ENCODE results near the gene AKR1A1. TPM values are rescaled to one million over a fixed set of nuclear protein-coding genes. Genes with fewer than 3 reads are reported as not detected.
"Not testable (repeated sequence)": the region's sequence is repeated elsewhere in the genome, so short reads cannot be mapped to it uniquely, and the experiment has no call there.

AKR1A1 gene
- total RNA-seq, 1 experiment from 2014 or later: 111 TPM

GRCh38 chr1:45589861-45590260 lies 39.2 kb downstream of the AKR1A1 start:
- no peak overlapping the region for H3K27ac Mint-ChIP-seq (ENCODE audit: unreplicated experiment)
- no peaks in the 10 kb centered on the region for H3K27me3 Mint-ChIP-seq (ENCODE audit: unreplicated experiment)
- H3K9me3 Mint-ChIP-seq (ENCODE audit: low read depth, unreplicated experiment): no peaks in the 10 kb centered on the region
- intact Hi-C loops (cut with micrococcal nuclease; ENCODE audit: unreplicated experiment): no loop called here
- no peak for DNase-seq
- no peak for TF ChIP-seq CTCF (IDR thresholded peaks at IDR 0.05; ENCODE audit: unreplicated experiment)
- H3K36me3 Mint-ChIP-seq (ENCODE audit: insufficient read depth, unreplicated experiment): peaks cover 53% of the 10 kb centered on the region
- CTCF ChIA-PET: interaction anchor here (0.6 to 0.7 kb wide), 2 partner anchors 128 to 578 kb away, joined by 3 to 7 read pairs; partner anchors contain the start of gene UROD
- no TSS peak for BruUV-seq (replicated peaks)
- H3K4me3 Mint-ChIP-seq (ENCODE audit: low read depth, unreplicated experiment): peak overlapping the region; percentile 62
- H3K4me1 Mint-ChIP-seq (ENCODE audit: low read depth, unreplicated experiment): peaks cover 31% of the 10 kb centered on the region

- no TSS peak for BruUV-seq (replicated peaks)
- no peak for DNase-seq
- H3K4me1 Mint-ChIP-seq (ENCODE audit: low read depth, unreplicated experiment): peaks cover 2% of the 10 kb centered on the region
- no peak overlapping the region for H3K4me3 Mint-ChIP-seq (ENCODE audit: low read depth, unreplicated experiment)
- no peaks in the 10 kb centered on the region for H3K27me3 Mint-ChIP-seq (ENCODE audit: unreplicated experiment)
- no peaks in the 10 kb centered on the region for H3K9me3 Mint-ChIP-seq (ENCODE audit: low read depth, unreplicated experiment)
- intact Hi-C loops (cut with micrococcal nuclease; ENCODE audit: unreplicated experiment): no loop called here
- peaks cover 40% of the 10 kb centered on the region for H3K36me3 Mint-ChIP-seq (ENCODE audit: insufficient read depth, unreplicated experiment)
- TF ChIP-seq CTCF (IDR thresholded peaks at IDR 0.05; ENCODE audit: unreplicated experiment): no peak
- CTCF ChIA-PET: no interaction called here
- no peak overlapping the region for H3K27ac Mint-ChIP-seq (ENCODE audit: unreplicated experiment)
Observed at GRCh38 chr1:45594412-45594811, 43.8 kb downstream of the AKR1A1 start.

- not testable (repeated sequence) for BruUV-seq (replicated peaks)
Observed at GRCh38 chr1:45596765-45597164, 46.1 kb downstream of the AKR1A1 start.

GRCh38 chr1:45604239-45604638 lies 53.6 kb downstream of the AKR1A1 start:
- Mint-ChIP-seq H3K4me1 (ENCODE audit: low read depth, unreplicated experiment) (peaks cover 11% of the 10 kb centered on the region), H3K4me3 (ENCODE audit: low read depth, unreplicated experiment) (no peak overlapping the region), H3K36me3 (ENCODE audit: insufficient read depth, unreplicated experiment) (peaks cover 62% of the 10 kb centered on the region), H3K9me3 (ENCODE audit: low read depth, unreplicated experiment) (no peaks in the 10 kb centered on the region), H3K27ac (ENCODE audit: unreplicated experiment) (no peak overlapping the region), H3K27me3 (ENCODE audit: unreplicated experiment) (no peaks in the 10 kb centered on the region)
- BruUV-seq (replicated peaks): no TSS peak
- intact Hi-C loops (cut with micrococcal nuclease; ENCODE audit: unreplicated experiment): no loop called here
- no peak for TF ChIP-seq CTCF (IDR thresholded peaks at IDR 0.05; ENCODE audit: unreplicated experiment)
- no peak for DNase-seq
- CTCF ChIA-PET: no interaction called here

More at GRCh38 chr1:45596765-45597164, 46.1 kb downstream of the AKR1A1 start:
- CTCF ChIA-PET; DNase-seq; H3K4me3 Mint-ChIP-seq (ENCODE audit: low read depth, unreplicated experiment); H3K27ac Mint-ChIP-seq (ENCODE audit: unreplicated experiment); H3K27me3 Mint-ChIP-seq (ENCODE audit: unreplicated experiment); H3K9me3 Mint-ChIP-seq (ENCODE audit: low read depth, unreplicated experiment); H3K4me1 Mint-ChIP-seq (ENCODE audit: low read depth, unreplicated experiment); intact Hi-C loops (cut with micrococcal nuclease; ENCODE audit: unreplicated experiment): not testable (repeated sequence)
- H3K36me3 Mint-ChIP-seq (ENCODE audit: insufficient read depth, unreplicated experiment): peaks cover 31% of the 10 kb centered on the region

GRCh38 chr1:45607404-45608074 lies 56.9 kb downstream of the AKR1A1 start:
- BruUV-seq (replicated peaks): TSS peak; percentile 95
- Mint-ChIP-seq H3K27ac (ENCODE audit: unreplicated experiment) (no peak overlapping the region), H3K4me1 (ENCODE audit: low read depth, unreplicated experiment) (peaks cover 11% of the 10 kb centered on the region), H3K9me3 (ENCODE audit: low read depth, unreplicated experiment) (no peaks in the 10 kb centered on the region), H3K4me3 (ENCODE audit: low read depth, unreplicated experiment) (no peak overlapping the region), H3K27me3 (ENCODE audit: unreplicated experiment) (no peaks in the 10 kb centered on the region), H3K36me3 (ENCODE audit: insufficient read depth, unreplicated experiment) (peaks cover 72% of the 10 kb centered on the region)
- no peak for DNase-seq
- CTCF ChIA-PET: no interaction called here
- TF ChIP-seq CTCF (IDR thresholded peaks at IDR 0.05; ENCODE audit: unreplicated experiment): no peak
- intact Hi-C loops (cut with micrococcal nuclease; ENCODE audit: unreplicated experiment): no loop called here

Measured in Calu3 (cell line).